ENCODE data around the gene LRP2BP.

LRP2BP gene

GRCh38 chr4:185392156-185392555 lies 3.6 kb downstream of the LRP2BP start:
- H3K4me1 ChIP-seq (ENCODE audit: control insufficient read depth, insufficient read depth, low read length), result peaks cover 15% of the 10 kb centered on the region
- H3K4me3 ChIP-seq (ENCODE audit: low read length), result no peak overlapping the region
- no peak overlapping the region for H3K9ac ChIP-seq (ENCODE audit: low read length)
- H3K27me3 ChIP-seq (replicated peaks; ENCODE audit: control insufficient read depth, insufficient read depth, low read length), result no peaks in the 10 kb centered on the region
- H3K9me3 ChIP-seq (ENCODE audit: control insufficient read depth, low read length), result no peaks in the 10 kb centered on the region
- H3K36me3 ChIP-seq (ENCODE audit: control insufficient read depth, insufficient read depth, low read length, severe bottlenecking), result no peaks in the 10 kb centered on the region
- no peak for DNase-seq (ENCODE audit: low read depth)

GRCh38 chr4:185390941-185391340 lies 4.8 kb downstream of the LRP2BP start:
- Histone ChIP-seq H3K9me3 (ENCODE audit: control insufficient read depth, low read length) (no peaks in the 10 kb centered on the region), H3K27me3 (replicated peaks; ENCODE audit: control insufficient read depth, insufficient read depth, low read length) (no peaks in the 10 kb centered on the region), H3K4me1 (ENCODE audit: control insufficient read depth, insufficient read depth, low read length) (peaks cover 11% of the 10 kb centered on the region), H3K36me3 (ENCODE audit: control insufficient read depth, insufficient read depth, low read length, severe bottlenecking) (no peaks in the 10 kb centered on the region), H3K9ac (ENCODE audit: low read length) (no peak overlapping the region), H3K4me3 (ENCODE audit: low read length) (no peak overlapping the region)
- DNase-seq (ENCODE audit: low read depth), result no peak

DNA sequence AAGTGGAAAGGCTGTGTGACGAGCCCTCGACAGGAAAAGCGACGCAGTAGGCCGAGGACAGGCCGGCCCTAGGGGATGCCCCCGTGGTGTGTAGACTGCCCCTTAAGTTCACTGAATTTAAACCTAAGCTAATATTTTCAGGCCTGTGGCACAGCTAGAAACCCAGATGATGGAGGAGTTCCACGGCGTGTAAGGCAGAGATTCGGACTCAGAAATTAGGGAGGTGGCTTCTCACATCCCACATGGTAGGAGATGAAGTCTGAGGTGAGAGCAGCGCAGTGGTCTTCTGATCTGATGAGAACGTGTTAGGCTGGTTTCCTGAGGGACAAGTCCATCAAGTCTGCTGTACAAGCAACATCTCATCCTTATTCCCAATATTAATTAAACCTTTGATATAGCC lies 7.8 kb downstream of the LRP2BP start:
- Histone ChIP-seq H3K4me1 (ENCODE audit: control insufficient read depth, insufficient read depth, low read length) (peaks cover 10% of the 10 kb centered on the region), H3K9ac (ENCODE audit: low read length) (no peak overlapping the region), H3K9me3 (ENCODE audit: control insufficient read depth, low read length) (no peaks in the 10 kb centered on the region), H3K27me3 (replicated peaks; ENCODE audit: control insufficient read depth, insufficient read depth, low read length) (no peaks in the 10 kb centered on the region), H3K36me3 (ENCODE audit: control insufficient read depth, insufficient read depth, low read length, severe bottlenecking) (no peaks in the 10 kb centered on the region), H3K4me3 (ENCODE audit: low read length) (no peak overlapping the region)
- DNase-seq (ENCODE audit: low read depth), result no peak

DNA sequence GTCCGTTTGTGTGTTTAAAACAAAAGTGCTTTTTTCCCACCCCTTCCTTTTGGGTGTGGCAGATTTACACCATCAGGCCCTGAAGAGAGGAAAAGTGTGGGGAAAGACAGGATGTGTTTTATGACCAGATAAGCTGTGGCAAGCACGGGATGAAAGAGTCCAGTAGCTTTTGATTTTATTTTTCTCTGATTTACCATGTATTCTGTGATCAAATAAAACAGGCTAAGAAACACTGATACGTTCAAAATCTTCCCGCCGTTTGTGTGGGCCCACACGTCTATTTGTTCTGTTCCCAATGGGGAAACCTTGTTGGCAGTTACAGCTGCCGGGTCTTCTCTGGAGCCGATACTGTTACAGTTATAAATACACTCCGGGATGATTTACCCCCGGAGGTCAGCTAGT lies 10.8 kb downstream of the LRP2BP start:
- H3K9me3 ChIP-seq (ENCODE audit: control insufficient read depth, low read length), result peaks cover 4% of the 10 kb centered on the region
- H3K36me3 ChIP-seq (ENCODE audit: control insufficient read depth, insufficient read depth, low read length, severe bottlenecking), result no peaks in the 10 kb centered on the region
- H3K27me3 ChIP-seq (replicated peaks; ENCODE audit: control insufficient read depth, insufficient read depth, low read length), result no peaks in the 10 kb centered on the region
- peaks cover 20% of the 10 kb centered on the region for H3K4me1 ChIP-seq (ENCODE audit: control insufficient read depth, insufficient read depth, low read length)
- no peak for DNase-seq (ENCODE audit: low read depth)
- H3K4me3 ChIP-seq (ENCODE audit: low read length), result peak overlapping the region; percentile 31
- peak overlapping the region; percentile 23 for H3K9ac ChIP-seq (ENCODE audit: low read length)

DNA sequence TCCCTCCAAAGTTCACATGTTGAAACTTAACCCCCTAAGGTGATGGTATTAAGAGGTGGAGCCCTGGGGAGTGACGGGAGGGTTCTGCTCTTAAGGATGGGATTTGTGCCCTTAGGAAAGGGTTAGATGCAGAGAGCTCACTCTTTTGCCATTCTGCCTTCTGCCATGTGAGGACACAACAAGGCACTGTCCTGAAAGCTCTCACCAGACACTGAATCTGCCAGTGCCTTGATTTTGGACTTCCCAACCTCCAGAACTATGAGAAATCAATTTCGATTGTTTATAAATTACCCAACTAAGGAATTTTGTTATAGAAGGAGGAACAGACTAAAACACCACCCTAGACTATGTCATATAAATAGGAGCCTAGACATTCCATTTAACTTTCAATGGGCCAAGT lies 11.7 kb downstream of the LRP2BP start:
- peaks cover 4% of the 10 kb centered on the region for H3K9me3 ChIP-seq (ENCODE audit: control insufficient read depth, low read length)
- H3K27me3 ChIP-seq (replicated peaks; ENCODE audit: control insufficient read depth, insufficient read depth, low read length), result no peaks in the 10 kb centered on the region
- DNase-seq (ENCODE audit: low read depth), result no peak
- H3K4me3 ChIP-seq (ENCODE audit: low read length), result no peak overlapping the region
- H3K36me3 ChIP-seq (ENCODE audit: control insufficient read depth, insufficient read depth, low read length, severe bottlenecking), result no peaks in the 10 kb centered on the region
- H3K4me1 ChIP-seq (ENCODE audit: control insufficient read depth, insufficient read depth, low read length), result peaks cover 20% of the 10 kb centered on the region
- no peak overlapping the region for H3K9ac ChIP-seq (ENCODE audit: low read length)

- H3K27me3 ChIP-seq (replicated peaks; ENCODE audit: control insufficient read depth, insufficient read depth, low read length), result no peaks in the 10 kb centered on the region
- H3K4me3 ChIP-seq (ENCODE audit: low read length), result no peak overlapping the region
- H3K9me3 ChIP-seq (ENCODE audit: control insufficient read depth, low read length), result peaks cover 4% of the 10 kb centered on the region
- no peak for DNase-seq (ENCODE audit: low read depth)
- H3K9ac ChIP-seq (ENCODE audit: low read length), result no peak overlapping the region
- H3K36me3 ChIP-seq (ENCODE audit: control insufficient read depth, insufficient read depth, low read length, severe bottlenecking), result no peaks in the 10 kb centered on the region
- peaks cover 20% of the 10 kb centered on the region for H3K4me1 ChIP-seq (ENCODE audit: control insufficient read depth, insufficient read depth, low read length)
These were observed 12.3 kb downstream of the LRP2BP start for GRCh38 chr4:185383451-185383850.

GRCh38 chr4:185382754-185383153 lies 13.0 kb downstream of the LRP2BP start:
- Histone ChIP-seq H3K9me3 (ENCODE audit: control insufficient read depth, low read length) (peaks cover 4% of the 10 kb centered on the region), H3K9ac (ENCODE audit: low read length) (no peak overlapping the region), H3K4me3 (ENCODE audit: low read length) (no peak overlapping the region), H3K36me3 (ENCODE audit: control insufficient read depth, insufficient read depth, low read length, severe bottlenecking) (peaks cover 2% of the 10 kb centered on the region), H3K4me1 (ENCODE audit: control insufficient read depth, insufficient read depth, low read length) (peaks cover 20% of the 10 kb centered on the region), H3K27me3 (replicated peaks; ENCODE audit: control insufficient read depth, insufficient read depth, low read length) (no peaks in the 10 kb centered on the region)
- DNase-seq (ENCODE audit: low read depth), result no peak

DNA sequence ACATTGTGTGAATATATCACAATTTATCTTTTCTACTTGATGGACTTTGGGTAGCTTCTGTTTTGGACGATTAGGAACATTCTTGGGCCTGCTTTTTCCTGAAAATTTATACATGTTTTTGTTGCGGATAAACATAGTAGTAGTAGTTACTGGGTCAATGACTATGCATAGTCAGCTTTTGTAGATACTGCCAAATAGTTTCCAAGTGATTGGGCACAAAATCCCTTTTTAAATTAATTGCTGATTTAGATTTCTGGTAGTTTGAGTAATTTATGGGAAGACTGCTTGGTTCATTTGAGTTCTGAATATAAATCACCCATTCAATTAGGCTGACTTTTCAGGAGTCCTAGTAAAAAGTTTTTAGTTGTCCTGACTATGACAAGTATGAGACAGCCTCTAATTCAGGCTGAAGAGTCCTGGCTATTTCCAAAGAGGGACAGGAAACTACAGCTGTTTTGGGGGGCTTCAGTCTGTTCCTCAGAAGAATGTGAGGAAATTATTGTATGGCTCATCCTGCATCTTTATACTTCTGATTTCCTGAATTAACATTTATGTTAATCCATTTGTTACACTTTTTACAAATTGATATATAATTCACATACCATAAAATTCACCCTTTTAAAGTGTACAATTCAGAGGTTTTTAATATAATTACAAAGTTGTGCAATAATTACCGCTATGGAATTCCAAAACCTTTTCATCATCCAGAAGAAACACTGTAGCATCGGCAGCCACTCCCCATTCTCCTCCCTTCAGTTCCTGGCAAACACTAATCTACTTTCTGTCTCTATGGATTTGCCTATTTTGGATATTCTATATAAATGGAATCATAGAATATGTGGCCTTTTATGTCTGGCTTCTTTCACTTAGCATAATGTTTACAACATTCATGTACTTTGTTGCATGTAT lies 14.2 kb downstream of the LRP2BP start:
- Histone ChIP-seq H3K4me3 (ENCODE audit: low read length) (no peak overlapping the region), H3K9ac (ENCODE audit: low read length) (no peak overlapping the region), H3K9me3 (ENCODE audit: control insufficient read depth, low read length) (peaks cover 4% of the 10 kb centered on the region), H3K27me3 (replicated peaks; ENCODE audit: control insufficient read depth, insufficient read depth, low read length) (no peaks in the 10 kb centered on the region), H3K4me1 (ENCODE audit: control insufficient read depth, insufficient read depth, low read length) (peaks cover 20% of the 10 kb centered on the region), H3K36me3 (ENCODE audit: control insufficient read depth, insufficient read depth, low read length, severe bottlenecking) (peaks cover 7% of the 10 kb centered on the region)
- DNase-seq (ENCODE audit: low read depth), result peak; percentile 60

DNA sequence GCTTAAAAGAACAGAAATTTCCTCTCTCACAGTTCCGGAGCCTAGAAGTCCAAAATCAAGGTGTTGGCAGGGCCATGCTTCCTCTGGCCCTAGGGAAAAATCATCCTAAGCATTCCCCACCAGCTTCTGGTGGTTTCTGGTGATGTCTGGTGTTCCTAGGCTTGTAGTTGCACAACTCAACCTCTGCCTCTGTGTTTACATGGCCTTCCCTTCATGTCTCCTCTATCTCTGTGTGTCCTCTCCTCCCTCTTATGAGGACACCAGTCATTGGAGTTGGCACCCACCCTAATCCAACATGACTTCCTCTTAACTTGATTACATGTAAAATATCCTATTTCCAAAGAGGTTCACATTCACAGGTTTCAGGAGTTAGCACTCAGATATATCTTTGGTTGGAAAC lies 15.4 kb downstream of the LRP2BP start:
- Histone ChIP-seq H3K9ac (ENCODE audit: low read length) (no peak overlapping the region), H3K4me3 (ENCODE audit: low read length) (no peak overlapping the region), H3K9me3 (ENCODE audit: control insufficient read depth, low read length) (peaks cover 4% of the 10 kb centered on the region), H3K4me1 (ENCODE audit: control insufficient read depth, insufficient read depth, low read length) (peaks cover 18% of the 10 kb centered on the region), H3K27me3 (replicated peaks; ENCODE audit: control insufficient read depth, insufficient read depth, low read length) (no peaks in the 10 kb centered on the region), H3K36me3 (ENCODE audit: control insufficient read depth, insufficient read depth, low read length, severe bottlenecking) (peaks cover 7% of the 10 kb centered on the region)
- DNase-seq (ENCODE audit: low read depth), result no peak

- no peak for DNase-seq (ENCODE audit: low read depth)
- Histone ChIP-seq H3K27me3 (replicated peaks; ENCODE audit: control insufficient read depth, insufficient read depth, low read length) (no peaks in the 10 kb centered on the region), H3K4me3 (ENCODE audit: low read length) (no peak overlapping the region), H3K9ac (ENCODE audit: low read length) (no peak overlapping the region), H3K4me1 (ENCODE audit: control insufficient read depth, insufficient read depth, low read length) (peaks cover 13% of the 10 kb centered on the region), H3K36me3 (ENCODE audit: control insufficient read depth, insufficient read depth, low read length, severe bottlenecking) (peaks cover 7% of the 10 kb centered on the region), H3K9me3 (ENCODE audit: control insufficient read depth, low read length) (peaks cover 4% of the 10 kb centered on the region)
These were observed 16.1 kb downstream of the LRP2BP start for GRCh38 chr4:185379326-185380295.

GRCh38 chr4:185378264-185378663 lies 17.5 kb downstream of the LRP2BP start:
- Histone ChIP-seq H3K9ac (ENCODE audit: low read length) (no peak overlapping the region), H3K4me3 (ENCODE audit: low read length) (no peak overlapping the region), H3K27me3 (replicated peaks; ENCODE audit: control insufficient read depth, insufficient read depth, low read length) (no peaks in the 10 kb centered on the region), H3K36me3 (ENCODE audit: control insufficient read depth, insufficient read depth, low read length, severe bottlenecking) (peaks cover 13% of the 10 kb centered on the region), H3K9me3 (ENCODE audit: control insufficient read depth, low read length) (peaks cover 4% of the 10 kb centered on the region), H3K4me1 (ENCODE audit: control insufficient read depth, insufficient read depth, low read length) (peaks cover 9% of the 10 kb centered on the region)
- no peak for DNase-seq (ENCODE audit: low read depth)

Measured in adipocyte (in vitro differentiated cells).